ENCODE data around the gene SOCS7. TPM values are rescaled to one million over a fixed set of nuclear protein-coding genes. Genes with fewer than 3 reads are reported as not detected.

Gene SOCS7
- total RNA-seq, 1 donor from 2014 or later, result 23.7 TPM

GRCh38 chr17:38379448-38379847 is 27.8 kb downstream of the SOCS7 start:
- Histone ChIP-seq H3K36me3 (peaks cover 44% of the 10 kb centered on the region), H3K27me3 (no peaks in the 10 kb centered on the region), H3K4me3 (no peak overlapping the region), H3K9me3 (no peaks in the 10 kb centered on the region), H3K4me1 (no peaks in the 10 kb centered on the region), H3K27ac (no peak overlapping the region)
- ATAC-seq, result no peak
- intact Hi-C loops (cut with DNase I), result no loop called here
- no peak for DNase-seq
- no peak for TF ChIP-seq CTCF (IDR thresholded peaks at IDR 0.05)

GRCh38 chr17:38395090-38395489 is 43.4 kb downstream of the SOCS7 start:
- no peak for TF ChIP-seq CTCF (IDR thresholded peaks at IDR 0.05)
- intact Hi-C loops (cut with DNase I), result no loop called here
- Histone ChIP-seq H3K27ac (no peak overlapping the region), H3K4me1 (no peaks in the 10 kb centered on the region), H3K4me3 (no peak overlapping the region), H3K36me3 (peaks cover 49% of the 10 kb centered on the region), H3K27me3 (no peaks in the 10 kb centered on the region), H3K9me3 (no peaks in the 10 kb centered on the region)
- DNase-seq (no peak), ATAC-seq (no peak)

- Histone ChIP-seq H3K9me3 (no peaks in the 10 kb centered on the region), H3K4me1 (no peaks in the 10 kb centered on the region), H3K27me3 (no peaks in the 10 kb centered on the region), H3K27ac (no peak overlapping the region), H3K4me3 (no peak overlapping the region), H3K36me3 (peaks cover 70% of the 10 kb centered on the region)
- no peak for TF ChIP-seq CTCF (IDR thresholded peaks at IDR 0.05)
- ATAC-seq (no peak), DNase-seq (no peak)
- intact Hi-C loops (cut with DNase I), result no loop called here
These were observed 45.6 kb downstream of the SOCS7 start for GRCh38 chr17:38397227-38397626.

GRCh38 chr17:38400286-38400685 is 48.6 kb downstream of the SOCS7 start:
- H3K36me3 ChIP-seq, result peaks cover 71% of the 10 kb centered on the region
- H3K4me3 ChIP-seq, result no peak overlapping the region
- no peak for TF ChIP-seq CTCF (IDR thresholded peaks at IDR 0.05)
- H3K4me1 ChIP-seq, result no peaks in the 10 kb centered on the region
- intact Hi-C loops (cut with DNase I), result no loop called here
- no peaks in the 10 kb centered on the region for H3K27me3 ChIP-seq
- H3K27ac ChIP-seq, result no peak overlapping the region
- no peak for ATAC-seq
- H3K9me3 ChIP-seq, result no peaks in the 10 kb centered on the region
- DNase-seq, result no peak

- Histone ChIP-seq H3K27me3 (no peaks in the 10 kb centered on the region), H3K36me3 (peaks cover 59% of the 10 kb centered on the region), H3K4me3 (no peak overlapping the region), H3K4me1 (no peaks in the 10 kb centered on the region), H3K27ac (no peak overlapping the region), H3K9me3 (no peaks in the 10 kb centered on the region)
- no peak for ATAC-seq
- no peak for DNase-seq
- intact Hi-C loops (cut with DNase I), result no loop called here
- TF ChIP-seq CTCF (IDR thresholded peaks at IDR 0.05), result no peak
These were observed 49.8 kb downstream of the SOCS7 start for GRCh38 chr17:38401459-38401858.

- Histone ChIP-seq H3K4me1 (no peaks in the 10 kb centered on the region), H3K27me3 (no peaks in the 10 kb centered on the region), H3K4me3 (no peak overlapping the region), H3K27ac (no peak overlapping the region), H3K36me3 (peaks cover 44% of the 10 kb centered on the region), H3K9me3 (no peaks in the 10 kb centered on the region)
- no peak for TF ChIP-seq CTCF (IDR thresholded peaks at IDR 0.05)
- ATAC-seq, result no peak
- DNase-seq, result no peak
- intact Hi-C loops (cut with DNase I), result no loop called here
These were observed 51.3 kb downstream of the SOCS7 start for GRCh38 chr17:38402897-38403296.

Data from upper lobe of right lung (tissue), 1 donor.